ENCODE measurements around the gene GON7. TPM values are rescaled to one million over a fixed set of nuclear protein-coding genes. Genes with fewer than 3 reads are reported as not detected.
"Not testable (repeated sequence)": the region's sequence is repeated elsewhere in the genome, so short reads cannot be mapped to it uniquely, and the experiment has no call there.

Gene GON7
- total RNA-seq, 1 donor from 2014 or later, result 6.5 TPM

- no peak overlapping the region for H3K27ac Mint-ChIP-seq (ENCODE audit: unreplicated experiment)
- peaks cover 3% of the 10 kb centered on the region for H3K4me1 Mint-ChIP-seq (ENCODE audit: low read depth, unreplicated experiment)
- H3K36me3 Mint-ChIP-seq (ENCODE audit: unreplicated experiment), result peaks cover 4% of the 10 kb centered on the region
- no peak for DNase-seq
- peaks cover 1% of the 10 kb centered on the region for H3K27me3 Mint-ChIP-seq (ENCODE audit: unreplicated experiment)
- no peak overlapping the region for H3K4me3 Mint-ChIP-seq (ENCODE audit: unreplicated experiment)
- H3K9me3 Mint-ChIP-seq (ENCODE audit: unreplicated experiment), result no peaks in the 10 kb centered on the region
- no peak for TF ChIP-seq CTCF (IDR thresholded peaks at IDR 0.05; ENCODE audit: partially characterized antibody, unreplicated experiment)
These were observed 32.9 kb downstream of the GON7 start for GRCh38 chr14:93173943-93174395.

DNA sequence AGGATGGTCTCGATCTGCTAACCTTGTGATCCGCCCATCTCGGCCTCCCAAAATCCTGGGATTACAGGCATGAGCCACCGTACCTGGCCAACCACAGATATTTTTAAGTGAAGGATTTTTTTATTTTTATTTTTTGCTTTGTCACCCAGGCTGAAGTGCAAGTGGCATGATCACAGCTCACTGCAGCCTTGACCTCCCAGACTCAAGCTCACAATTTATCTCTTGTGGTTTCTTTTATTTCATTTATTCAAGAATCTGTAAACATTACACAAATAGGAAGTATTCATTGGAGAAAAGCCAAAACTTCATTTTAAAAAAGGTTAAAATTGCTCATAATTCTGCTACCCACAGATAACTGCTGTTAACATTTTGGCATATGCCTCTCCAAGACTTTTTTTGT, 35.5 kb downstream of the GON7 start:
- no peak for DNase-seq
- Mint-ChIP-seq H3K27me3 (ENCODE audit: unreplicated experiment) (peaks cover 1% of the 10 kb centered on the region), H3K27ac (ENCODE audit: unreplicated experiment) (no peak overlapping the region), H3K4me1 (ENCODE audit: low read depth, unreplicated experiment) (peaks cover 3% of the 10 kb centered on the region), H3K4me3 (ENCODE audit: unreplicated experiment) (no peak overlapping the region), H3K9me3 (ENCODE audit: unreplicated experiment) (no peaks in the 10 kb centered on the region), H3K36me3 (ENCODE audit: unreplicated experiment) (peaks cover 4% of the 10 kb centered on the region)
- no peak for TF ChIP-seq CTCF (IDR thresholded peaks at IDR 0.05; ENCODE audit: partially characterized antibody, unreplicated experiment)

DNA sequence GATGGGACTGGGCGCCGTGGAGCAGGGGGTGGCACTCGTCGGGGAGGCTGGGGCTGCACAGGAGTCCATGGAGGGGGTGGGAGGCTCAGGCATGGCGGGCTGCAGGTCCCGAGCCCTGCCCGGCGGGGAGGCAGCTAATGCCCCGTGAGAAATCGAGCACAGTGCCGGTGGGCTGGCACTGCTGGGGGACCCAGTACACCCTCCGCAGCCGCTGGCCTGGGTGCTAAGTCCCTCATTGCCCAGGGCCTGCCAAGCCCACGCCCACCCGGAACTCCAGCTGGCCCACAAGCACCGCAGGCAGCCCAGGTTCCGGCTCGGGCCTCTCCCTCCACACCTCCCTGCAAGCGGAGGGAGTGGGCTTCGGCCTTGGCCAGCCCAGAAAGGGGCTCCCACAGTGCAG, 36.7 kb downstream of the GON7 start:
- H3K27me3 Mint-ChIP-seq (ENCODE audit: unreplicated experiment); H3K9me3 Mint-ChIP-seq (ENCODE audit: unreplicated experiment); H3K4me1 Mint-ChIP-seq (ENCODE audit: low read depth, unreplicated experiment); DNase-seq; H3K36me3 Mint-ChIP-seq (ENCODE audit: unreplicated experiment); H3K4me3 Mint-ChIP-seq (ENCODE audit: unreplicated experiment); H3K27ac Mint-ChIP-seq (ENCODE audit: unreplicated experiment): not testable (repeated sequence)

DNA sequence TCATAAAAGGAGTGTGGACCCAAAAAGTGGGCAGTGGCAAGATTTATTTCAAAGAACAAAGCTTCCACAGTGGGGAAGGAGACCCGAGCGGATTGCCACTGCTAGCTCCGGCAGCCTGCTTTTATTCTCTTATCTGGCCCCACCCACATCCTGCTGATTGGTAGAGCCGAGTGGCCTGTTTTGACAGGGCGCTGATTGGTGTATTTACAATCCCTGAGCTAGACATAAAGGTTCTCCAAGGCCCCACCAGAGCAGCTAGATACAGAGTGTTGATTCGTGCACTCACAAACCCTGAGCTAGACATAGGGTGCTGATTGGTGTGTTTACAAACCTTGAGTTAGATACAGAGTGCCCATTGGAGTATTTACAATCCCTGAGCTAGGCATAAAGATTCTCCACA, 37.2 kb downstream of the GON7 start:
- peak overlapping the region; percentile 59 for H3K27ac Mint-ChIP-seq (ENCODE audit: unreplicated experiment)
- DNase-seq, result not testable (repeated sequence)

GRCh38 chr14:93168610-93169009, 38.3 kb downstream of the GON7 start:
- not testable (repeated sequence) for H3K4me3 Mint-ChIP-seq (ENCODE audit: unreplicated experiment); H3K27me3 Mint-ChIP-seq (ENCODE audit: unreplicated experiment); H3K36me3 Mint-ChIP-seq (ENCODE audit: unreplicated experiment); H3K9me3 Mint-ChIP-seq (ENCODE audit: unreplicated experiment); H3K27ac Mint-ChIP-seq (ENCODE audit: unreplicated experiment); DNase-seq; H3K4me1 Mint-ChIP-seq (ENCODE audit: low read depth, unreplicated experiment)

More for the DNA sequence above, 37.2 kb downstream of the GON7 start:
- H3K9me3 Mint-ChIP-seq (ENCODE audit: unreplicated experiment); H3K27me3 Mint-ChIP-seq (ENCODE audit: unreplicated experiment); H3K36me3 Mint-ChIP-seq (ENCODE audit: unreplicated experiment); H3K4me1 Mint-ChIP-seq (ENCODE audit: low read depth, unreplicated experiment); H3K4me3 Mint-ChIP-seq (ENCODE audit: unreplicated experiment): not testable (repeated sequence)

DNA sequence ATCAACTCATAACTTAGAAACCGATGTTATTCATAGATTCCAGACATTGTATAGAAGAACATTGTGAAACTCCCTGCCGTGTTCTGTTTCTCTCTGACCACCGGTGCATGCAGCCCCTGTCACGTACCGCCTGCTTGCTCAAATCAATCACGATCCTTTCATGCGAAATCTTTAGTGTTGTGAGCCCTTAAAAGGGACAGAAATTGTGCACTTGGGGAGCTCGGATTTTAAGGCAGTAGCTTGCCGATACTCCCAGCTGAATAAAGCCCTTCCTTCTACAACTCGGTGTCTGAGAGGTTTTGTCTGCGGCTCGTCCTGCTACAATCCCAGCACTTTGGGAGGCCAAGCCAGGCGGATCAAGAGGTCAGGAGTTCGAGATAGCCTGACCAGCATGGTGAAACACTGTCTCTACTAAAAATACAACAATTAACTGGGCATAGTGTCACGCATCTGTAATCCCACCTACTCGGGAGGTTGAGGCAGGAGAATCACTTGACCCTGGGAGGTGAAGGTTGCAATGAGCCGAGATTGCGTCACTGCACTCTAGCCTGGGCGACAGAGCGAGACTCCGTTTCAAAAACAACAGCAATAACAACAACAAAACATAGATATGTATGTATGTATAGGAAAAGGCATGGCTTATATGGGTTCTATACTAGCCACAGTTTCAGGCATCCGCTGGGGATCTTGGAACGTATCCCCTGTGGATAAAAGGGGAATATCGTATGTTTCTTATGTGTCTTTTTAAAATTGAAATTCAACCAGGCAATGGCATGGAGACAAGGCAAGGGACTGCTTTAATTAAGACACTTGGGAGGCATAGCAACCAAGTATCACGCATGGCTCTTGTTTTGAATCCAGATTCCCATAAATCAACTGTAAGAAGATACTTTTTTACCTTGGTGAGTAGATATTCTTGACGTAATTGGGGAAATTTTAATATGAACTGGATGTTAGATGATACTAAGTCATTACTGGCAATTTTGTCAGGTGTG, 41.3 kb downstream of the GON7 start:
- H3K36me3 Mint-ChIP-seq (ENCODE audit: unreplicated experiment); H3K4me3 Mint-ChIP-seq (ENCODE audit: unreplicated experiment); H3K27me3 Mint-ChIP-seq (ENCODE audit: unreplicated experiment); H3K27ac Mint-ChIP-seq (ENCODE audit: unreplicated experiment); DNase-seq; H3K4me1 Mint-ChIP-seq (ENCODE audit: low read depth, unreplicated experiment); H3K9me3 Mint-ChIP-seq (ENCODE audit: unreplicated experiment): not testable (repeated sequence)

GRCh38 chr14:93163564-93163963, 43.3 kb downstream of the GON7 start:
- Mint-ChIP-seq H3K27ac (ENCODE audit: unreplicated experiment) (no peak overlapping the region), H3K4me3 (ENCODE audit: unreplicated experiment) (no peak overlapping the region), H3K4me1 (ENCODE audit: low read depth, unreplicated experiment) (peaks cover 2% of the 10 kb centered on the region), H3K9me3 (ENCODE audit: unreplicated experiment) (no peaks in the 10 kb centered on the region), H3K36me3 (ENCODE audit: unreplicated experiment) (no peaks in the 10 kb centered on the region), H3K27me3 (ENCODE audit: unreplicated experiment) (no peaks in the 10 kb centered on the region)
- no peak for TF ChIP-seq CTCF (IDR thresholded peaks at IDR 0.05; ENCODE audit: partially characterized antibody, unreplicated experiment)
- no peak for DNase-seq
